GM18873 (cell line): Measurements from ENCODE around the gene CLSTN2.

ENCODE experiments used
- ATAC-seq: cut with Tn5 transposase; IDR thresholded peaks from one replicate; pipeline ENCODE4 v1.9.1; 2021; ENCODE audit warnings: mild to moderate bottlenecking, moderate library complexity, moderate number of reproducible peaks; ENCODE audit not compliant: unreplicated experiment, low FRiP score

CLSTN2 gene

DNA sequence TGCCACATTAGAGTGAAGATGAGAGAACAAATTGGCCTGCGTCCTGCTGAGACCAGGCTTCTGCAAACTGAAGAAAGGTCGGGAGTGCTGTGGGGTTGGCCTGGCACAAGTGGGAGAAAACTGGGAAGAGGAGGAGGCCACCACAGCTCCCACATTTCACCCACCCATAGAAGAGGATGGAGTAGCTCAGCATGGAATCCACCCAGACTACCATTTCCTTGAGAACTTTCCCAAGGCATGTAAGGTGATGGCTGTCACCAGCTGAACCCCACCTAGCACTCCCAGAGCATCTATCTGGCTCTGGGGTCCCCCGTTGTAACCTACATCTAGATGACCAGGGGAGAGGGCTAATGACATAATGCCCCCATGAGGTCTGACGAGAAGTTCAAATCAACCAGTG is 622.5 kb downstream of the CLSTN2 start:
- ATAC-seq, result no peak

DNA sequence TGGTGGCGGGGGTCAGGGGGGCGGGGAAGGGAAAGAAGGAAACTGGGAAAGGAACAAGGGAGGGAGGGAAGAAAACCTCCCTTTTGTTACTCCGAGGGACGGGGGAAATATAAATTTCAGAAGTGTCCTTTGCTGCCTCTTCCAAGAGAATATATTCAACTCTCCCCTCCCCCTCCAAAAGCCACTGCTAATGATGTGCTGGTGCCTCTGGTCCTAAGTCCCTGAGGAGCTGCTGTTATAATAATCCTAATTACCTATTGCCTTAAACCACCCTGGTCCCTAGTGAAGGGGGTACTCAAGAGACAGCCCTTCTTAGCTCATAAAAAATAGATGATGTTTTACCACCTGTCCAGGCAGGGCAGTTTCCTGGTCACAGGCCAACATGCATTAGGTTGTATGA is 624.6 kb downstream of the CLSTN2 start:
- no peak for ATAC-seq

DNA sequence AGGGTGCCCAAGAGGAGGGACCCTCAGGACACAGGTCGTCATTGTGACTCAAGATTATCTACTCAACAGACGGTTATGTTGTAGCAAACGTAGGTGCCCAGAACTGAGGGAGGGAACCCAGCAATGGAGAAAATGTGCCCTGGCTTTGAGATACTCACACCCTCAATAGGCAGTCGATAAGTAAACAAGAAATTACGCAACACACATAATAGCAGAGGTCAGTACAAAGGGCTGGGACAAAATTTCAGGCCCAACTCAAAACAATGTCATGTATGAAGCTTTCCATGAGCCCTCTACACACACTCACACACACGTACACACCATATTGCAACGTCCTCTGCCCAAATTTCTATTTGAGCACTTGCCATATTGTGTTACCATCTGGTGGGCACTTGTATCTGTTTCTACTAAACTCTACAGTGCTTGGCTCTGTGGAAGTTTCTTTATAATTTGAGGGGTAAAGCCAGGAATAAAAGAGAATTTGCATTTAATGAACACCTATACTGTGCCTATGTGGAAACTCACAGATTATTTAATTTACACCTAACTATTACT is 628.3 kb downstream of the CLSTN2 start:
- ATAC-seq, result no peak

DNA sequence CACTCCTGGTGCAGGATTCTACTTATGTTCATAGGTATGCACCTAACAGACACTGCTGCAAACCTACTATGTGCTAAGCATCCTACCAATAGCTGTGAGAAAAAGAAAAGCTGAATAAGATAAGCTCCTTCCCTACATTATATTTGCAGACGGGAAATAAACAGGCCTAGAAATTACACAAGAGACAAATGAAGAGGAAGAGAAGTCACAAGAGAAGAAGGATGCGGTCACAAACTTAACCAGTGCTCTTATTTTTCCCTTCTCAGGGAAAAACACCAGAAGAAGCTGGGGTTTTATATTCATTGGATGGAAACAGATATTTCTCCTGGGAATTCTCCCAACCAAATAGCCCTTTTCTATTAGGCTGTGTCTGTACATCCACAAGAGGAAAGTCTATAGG is 633.1 kb downstream of the CLSTN2 start:
- no peak for ATAC-seq

DNA sequence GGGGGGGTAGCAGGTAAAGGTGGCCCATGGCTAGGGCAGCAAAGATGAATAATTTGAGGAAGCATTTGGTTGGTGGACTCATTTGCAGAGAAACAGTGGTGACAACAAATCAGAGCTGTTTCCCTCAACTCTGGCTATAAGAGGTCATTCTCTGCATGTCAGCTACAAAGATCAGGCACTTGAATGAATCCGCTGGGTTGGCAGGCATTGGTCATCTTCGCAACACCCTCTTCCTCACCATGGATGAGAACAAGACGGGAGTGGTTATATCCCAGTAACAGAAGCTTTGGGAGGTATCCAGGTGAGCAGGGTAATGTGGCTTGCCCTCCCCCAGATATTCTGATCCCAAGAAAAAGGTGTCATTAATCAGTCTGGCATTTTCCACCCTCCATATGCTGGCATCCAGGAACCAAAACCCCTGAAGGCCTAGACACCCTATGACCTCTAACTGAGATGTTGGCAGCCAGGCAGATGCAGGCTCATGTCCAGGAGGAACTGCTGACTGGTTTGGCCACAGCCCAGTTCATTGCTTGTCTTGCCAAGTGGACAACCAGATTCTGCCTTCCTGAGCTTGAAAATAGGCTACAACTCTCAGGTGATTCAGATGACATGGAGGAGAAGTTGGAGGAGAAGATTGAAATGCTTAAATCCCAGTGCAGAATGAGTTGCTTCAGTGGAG is 634.0 kb downstream of the CLSTN2 start:
- no peak for ATAC-seq

DNA sequence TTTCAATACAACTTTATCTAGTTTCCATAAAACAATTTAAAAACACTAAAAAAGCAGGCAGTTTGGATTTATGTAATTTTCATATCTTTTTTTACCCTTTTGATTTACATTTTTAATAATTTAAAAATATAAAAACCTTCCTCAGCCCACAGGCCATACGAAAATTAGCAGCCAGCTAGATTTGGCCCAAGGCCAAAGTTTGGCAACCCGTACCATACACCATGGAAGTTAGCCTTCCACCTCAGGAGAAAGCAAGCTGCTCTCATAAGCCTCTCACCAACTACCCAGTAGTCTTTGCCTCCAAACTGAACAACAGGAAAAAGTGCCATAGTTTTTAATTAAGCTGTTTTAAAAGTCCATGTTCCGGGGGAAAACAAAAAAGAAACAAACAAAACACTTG is 635.6 kb downstream of the CLSTN2 start:
- ATAC-seq, result no peak

DNA sequence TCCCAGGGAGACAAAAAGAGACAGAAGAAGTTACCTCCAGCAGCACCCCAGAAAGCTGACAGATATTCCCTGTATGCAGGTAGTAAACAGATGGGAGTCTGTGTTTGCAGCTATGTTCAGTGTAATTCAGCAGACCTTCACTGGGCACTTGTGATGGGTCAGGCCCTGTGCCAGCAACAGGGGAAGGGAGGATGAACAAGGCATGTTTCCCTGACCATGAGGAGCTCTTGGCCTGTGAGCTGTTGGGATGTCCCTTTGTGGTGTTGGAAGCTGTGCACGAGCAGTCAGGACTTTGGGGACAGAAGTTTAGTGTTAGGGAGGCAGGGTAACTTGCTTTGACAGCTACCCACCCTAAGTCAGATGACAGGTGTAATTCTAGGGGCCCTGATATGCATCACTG is 636.9 kb downstream of the CLSTN2 start:
- ATAC-seq, result no peak

DNA sequence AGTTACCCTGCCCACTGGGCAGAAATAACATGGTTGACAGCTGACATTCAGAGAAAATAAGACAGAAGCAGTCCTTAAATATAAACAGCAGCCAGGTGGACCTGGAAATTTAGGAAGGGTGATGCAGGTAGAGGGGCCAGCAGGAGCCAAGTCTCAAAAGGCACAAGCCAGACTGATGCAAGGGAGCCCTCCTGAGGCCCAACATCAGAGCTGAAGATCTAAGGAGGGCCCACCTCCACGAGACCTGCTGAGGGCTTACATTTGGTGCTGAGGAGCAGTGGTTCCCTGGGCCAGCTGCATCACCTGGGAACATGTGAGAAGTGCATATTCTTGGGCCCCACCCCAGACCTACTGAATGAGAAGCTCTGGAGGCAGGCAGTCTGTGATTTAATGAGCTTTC is 637.3 kb downstream of the CLSTN2 start:
- ATAC-seq, result no peak

DNA sequence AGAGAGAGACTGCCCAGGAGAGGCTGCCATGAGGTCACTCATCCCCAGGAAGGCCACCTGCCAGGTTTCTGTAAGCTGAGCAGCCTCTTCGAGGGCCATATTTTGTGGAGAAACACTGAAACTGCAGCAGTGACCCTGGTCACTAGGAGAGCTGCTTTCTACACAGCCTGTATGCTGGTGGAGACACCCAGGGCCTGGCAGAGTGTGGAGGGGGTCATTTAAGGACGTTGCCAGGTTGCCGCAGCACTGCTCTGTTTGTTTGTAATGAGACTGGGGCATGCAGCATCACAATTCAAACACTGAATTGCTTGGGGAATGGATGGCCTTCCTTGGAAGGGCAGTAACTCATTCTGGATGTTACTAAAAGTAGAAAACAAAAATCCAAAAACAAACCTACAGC is 638.0 kb downstream of the CLSTN2 start:
- ATAC-seq, result no peak

DNA sequence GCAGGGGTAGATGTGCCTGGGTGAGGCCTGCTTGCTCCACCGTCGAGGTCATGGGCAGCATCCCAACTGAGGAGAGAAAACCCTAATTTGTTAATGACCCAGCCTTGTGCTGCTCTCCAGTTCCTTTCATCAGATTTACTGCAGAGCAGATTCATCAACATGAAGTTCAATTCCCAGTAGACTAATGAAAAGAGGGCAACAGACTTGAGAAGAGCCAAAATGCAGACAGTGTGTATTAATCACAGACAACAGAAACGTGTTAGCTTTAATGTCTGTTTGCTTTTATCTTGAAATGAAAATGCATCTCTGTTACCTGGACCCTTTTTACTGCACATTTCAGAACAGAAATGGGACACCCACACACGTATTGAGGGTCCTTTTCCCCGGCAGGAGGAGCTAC is 639.4 kb downstream of the CLSTN2 start:
- no peak for ATAC-seq

DNA sequence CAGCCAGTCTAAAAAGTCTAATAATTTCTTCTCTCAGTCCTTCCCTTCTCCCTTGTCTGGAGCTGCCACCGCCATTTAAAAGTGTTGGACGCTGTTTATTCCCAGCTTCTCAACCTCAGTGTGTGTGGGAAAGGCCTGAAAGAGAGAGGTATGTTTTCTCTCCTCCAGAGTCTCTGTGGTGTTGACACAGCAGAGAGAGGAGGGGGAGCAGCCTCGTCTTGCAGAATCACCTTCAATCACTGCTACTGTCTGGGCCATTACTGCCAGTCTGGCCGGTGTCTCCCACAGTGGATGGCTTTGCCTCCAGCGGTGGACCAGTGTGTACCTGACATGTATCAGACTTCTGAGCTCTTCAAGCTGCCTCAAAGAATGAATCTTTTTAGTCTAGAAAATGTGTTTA is 641.5 kb downstream of the CLSTN2 start:
- ATAC-seq, result no peak

DNA sequence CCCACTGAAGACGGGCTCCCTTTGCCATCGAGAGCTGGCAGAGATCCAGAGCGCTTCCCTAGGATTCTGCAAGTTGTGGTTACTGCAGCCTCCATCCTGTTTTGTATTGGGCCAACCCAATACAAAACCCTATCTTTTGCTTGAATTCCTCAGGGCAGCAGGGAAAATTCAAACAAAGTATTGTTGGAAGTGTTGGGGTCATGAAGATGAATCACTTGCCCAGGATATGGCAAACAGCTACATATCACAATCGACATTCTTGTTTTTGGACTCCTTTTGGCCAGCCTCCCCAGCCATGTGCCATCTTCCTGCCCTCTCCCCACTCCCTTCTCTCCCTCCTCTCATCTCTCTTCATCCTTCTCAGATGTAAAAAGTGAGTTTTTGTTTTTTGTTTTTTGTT is 642.9 kb downstream of the CLSTN2 start:
- no peak for ATAC-seq

DNA sequence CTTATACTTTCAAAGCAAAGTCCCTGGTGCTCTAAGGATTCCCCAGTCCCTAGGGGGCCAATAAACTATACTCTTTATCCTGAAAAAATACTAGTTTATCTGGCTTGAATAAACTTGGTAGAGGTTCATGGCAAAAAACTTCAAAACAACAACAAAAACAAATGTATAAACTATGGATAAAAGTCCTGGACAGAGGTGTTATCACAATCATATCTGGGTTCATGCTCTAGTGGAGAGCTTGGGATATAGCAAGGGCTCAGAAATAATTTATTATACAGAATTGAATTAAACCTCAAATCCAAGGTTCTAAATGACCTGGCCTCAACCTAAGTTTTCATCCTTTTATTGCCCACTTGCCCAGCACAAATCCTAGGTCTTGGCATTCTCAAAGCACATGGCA is 644.3 kb downstream of the CLSTN2 start:
- ATAC-seq, result no peak

DNA sequence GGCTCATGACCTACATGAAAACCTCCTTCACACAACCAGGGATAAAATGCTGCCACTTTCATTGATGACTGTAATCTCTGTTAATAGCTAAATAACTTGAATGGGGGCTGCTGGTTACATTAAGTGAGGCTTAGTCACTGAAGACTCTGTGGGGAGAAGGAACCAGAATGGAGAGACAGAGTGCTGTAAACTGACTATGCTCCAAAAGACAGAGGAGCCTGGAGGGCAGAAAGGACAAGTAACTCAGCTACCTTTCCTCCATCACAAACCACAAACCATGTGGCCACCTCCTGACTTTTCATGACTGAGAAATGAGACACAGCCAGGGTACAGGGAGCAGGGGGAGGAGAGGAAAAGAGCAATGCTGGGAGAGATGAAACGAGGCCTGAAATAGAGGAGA is 645.8 kb downstream of the CLSTN2 start:
- ATAC-seq, result no peak

DNA sequence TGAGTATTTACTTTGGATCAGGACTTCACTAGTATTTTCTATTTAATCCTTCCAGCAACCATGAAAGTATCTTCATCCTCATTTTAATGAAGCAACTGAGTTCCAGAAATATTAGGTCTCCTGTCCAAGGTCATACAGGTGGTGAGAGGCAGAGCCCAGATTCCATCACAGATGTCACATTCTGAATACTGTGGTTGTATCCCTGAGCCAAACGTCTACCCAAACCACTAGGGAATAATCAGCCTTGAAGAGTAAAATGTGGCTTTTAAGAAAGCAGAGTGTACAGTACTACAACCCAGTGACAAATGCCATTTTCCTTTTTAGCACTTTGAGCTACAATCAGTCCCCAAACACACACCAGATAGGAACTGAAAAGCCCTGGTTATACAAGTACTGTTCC is 649.6 kb downstream of the CLSTN2 start:
- no peak for ATAC-seq

DNA sequence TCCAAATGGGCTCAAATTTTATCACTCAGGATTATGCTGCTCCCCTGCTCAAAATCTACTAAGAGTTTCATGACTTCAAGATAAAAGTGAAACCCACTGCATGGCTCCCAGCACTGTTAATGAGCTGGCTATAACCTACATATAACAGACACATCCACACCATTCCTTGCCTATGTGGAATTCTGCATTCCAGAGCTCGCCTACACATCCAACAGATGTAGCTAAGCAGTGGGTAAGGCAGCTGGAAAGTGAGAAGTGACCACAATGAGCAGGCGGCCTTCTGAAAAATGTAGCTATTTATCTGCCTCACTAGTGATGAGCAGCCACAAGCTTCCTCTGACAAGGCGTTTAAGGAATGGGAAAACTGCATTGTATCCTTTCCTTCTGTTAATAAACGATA is 650.8 kb downstream of the CLSTN2 start:
- no peak for ATAC-seq

DNA sequence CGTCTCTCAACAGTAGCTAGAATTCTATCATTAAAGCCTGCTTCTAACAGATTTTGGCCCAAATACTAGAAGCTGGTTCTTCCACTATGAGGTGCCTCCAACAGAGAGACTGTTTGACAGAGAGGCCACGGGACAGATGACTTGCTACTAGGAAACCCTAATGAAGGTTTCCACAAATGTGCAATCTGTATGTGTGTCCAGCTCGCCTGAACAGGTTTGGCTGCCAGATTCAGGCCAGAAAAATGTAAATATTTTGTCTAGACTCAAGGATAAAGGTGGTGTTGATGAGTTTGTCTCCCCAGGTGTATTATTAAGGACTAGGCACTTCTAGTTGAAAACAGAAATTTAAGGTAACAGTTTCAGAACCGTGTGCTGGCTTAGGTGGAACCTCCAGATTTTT is 651.3 kb downstream of the CLSTN2 start:
- ATAC-seq, result no peak

DNA sequence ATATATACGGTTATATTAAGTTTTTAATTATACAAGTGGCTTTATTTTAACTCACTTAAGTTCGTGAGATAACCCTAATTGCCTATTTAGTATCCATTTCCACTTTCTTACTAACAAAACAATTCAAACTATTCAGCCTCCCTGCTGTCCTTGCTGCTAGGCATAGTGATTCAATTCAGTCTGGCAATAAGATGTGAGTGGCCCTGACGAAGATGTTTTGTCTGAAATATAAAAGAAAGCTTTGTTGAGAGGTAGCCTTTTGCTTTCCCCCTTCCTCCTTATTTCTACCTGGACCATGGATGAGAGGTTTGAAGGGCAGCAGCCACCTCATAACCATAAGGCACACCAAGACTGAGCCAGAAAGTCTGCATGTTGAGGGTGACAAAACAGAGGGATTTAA is 653.6 kb downstream of the CLSTN2 start:
- no peak for ATAC-seq

DNA sequence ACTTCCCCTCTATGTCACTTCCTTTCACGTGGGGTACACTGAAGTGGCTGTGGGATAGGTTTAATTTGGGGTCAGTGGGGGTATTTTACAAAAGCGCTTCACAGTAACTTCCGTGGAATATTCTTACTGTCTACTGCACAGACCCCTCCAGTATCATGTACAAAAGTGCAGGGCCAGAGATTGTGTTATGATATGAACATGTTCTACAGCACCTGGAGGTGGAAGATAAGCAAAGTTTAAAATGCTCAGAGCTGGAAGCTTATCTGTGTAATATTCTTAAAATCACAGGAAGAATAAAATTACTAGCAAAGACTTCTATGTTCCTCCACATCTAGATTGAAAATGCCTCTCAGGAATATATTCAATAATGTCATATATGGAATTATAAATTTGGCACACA is 658.8 kb downstream of the CLSTN2 start:
- no peak for ATAC-seq

DNA sequence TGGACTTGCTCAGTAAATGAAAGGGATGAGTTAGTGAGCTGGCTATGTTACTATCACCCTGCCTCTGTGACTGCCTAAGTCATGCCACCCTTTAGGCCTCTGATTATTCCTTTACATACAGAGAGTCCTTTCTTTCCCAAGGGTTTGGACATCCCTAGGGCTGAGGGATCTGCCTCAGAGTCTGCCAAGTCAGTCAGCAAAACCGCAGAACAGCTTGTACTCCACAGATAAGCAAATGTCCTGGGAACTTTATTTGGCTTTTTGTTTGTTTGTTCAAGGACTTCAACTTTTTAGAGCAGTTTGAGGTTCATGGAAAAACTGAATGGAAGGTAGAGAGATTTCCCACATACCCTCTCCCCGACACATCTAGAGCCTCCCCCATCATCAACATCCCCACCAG is 660.3 kb downstream of the CLSTN2 start:
- ATAC-seq, result no peak

DNA sequence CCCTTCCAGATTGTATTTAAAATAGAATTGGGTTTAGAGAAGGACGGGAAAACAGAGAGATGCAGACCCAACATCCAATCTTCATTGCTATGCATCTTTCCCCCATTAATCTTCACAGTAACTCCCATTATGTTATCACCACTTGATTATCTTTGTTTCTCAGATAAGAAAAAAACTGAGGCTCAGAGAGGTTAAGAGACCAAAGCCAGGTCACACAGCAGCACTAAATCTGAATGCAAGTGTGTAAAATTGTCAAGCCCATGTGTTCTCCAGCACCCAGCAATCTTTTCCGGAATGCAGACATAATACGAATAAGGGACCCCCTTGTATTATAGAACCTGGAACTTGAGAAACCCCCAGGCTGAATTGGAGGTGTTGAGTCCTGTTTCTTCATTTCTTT is 662.4 kb downstream of the CLSTN2 start:
- no peak for ATAC-seq

DNA sequence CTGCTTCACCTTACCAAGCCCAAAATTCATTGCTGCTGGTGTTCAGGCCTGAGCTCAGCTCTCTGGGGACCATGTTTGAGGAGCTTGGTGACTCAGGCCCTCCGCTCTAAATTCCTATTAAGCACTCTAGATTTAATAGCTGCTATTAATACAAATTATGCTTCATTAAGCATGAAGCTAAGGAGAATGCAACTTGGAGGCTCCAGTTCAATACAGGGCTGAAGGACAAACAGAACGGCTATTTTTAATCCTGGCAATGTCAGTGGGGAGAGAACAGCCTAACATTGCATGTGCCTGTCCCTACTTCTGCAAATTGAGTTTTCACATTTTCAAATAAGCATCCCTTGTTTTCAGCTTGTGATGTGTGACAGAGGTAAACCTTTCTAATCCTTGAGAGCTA is 662.8 kb downstream of the CLSTN2 start:
- ATAC-seq, result no peak

DNA sequence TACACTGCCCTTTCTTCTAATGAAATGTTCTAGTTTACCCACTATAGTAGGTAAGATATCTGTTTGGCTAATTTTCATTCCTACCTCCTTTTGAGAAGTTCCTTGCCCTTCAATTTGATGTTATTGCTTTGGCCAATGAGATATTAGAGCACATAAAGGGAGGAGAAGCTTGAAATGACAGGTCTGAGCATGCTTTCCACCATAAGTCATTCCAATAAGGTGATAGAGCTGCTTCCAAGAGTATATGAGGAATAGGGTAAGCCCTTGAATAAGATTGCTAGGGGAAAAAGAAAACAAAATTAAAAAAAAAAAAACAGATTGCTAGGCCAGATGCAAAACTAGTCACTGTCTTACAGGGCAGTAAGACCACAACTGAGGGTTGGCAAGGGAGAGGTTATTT is 664.0 kb downstream of the CLSTN2 start:
- no peak for ATAC-seq
